CD4-positive, CD25-positive, alpha-beta regulatory T cell (primary cell): ENCODE results near the gene UAP1. TPM values are rescaled to one million over a fixed set of nuclear protein-coding genes. Genes with fewer than 3 reads are reported as not detected.

Experiments used
- ATAC-seq, 2 donors: fragments of 150-1000 bp; cut with Tn5 transposase; one replicate each; pipeline ENCODE4 v1.10.0; 2021; ENCODE audit warnings: low read depth in 2 of 2, moderate number of reproducible peaks in 2 of 2, moderate library complexity in 1 of 2
- DNase-seq, 3 donors: peaks; one replicate each; pipeline versions ENCODE4 v3.0.0 to v3.0.0-alpha.2; 2012 to 2022; ENCODE audit warnings: mixed read lengths in 1 of 3
- H3K27ac ChIP-seq: one replicate; pipeline ENCODE4 v1.7.0; 2013; ENCODE audit warnings: mild to moderate bottlenecking, low read length; ENCODE audit not compliant: insufficient read depth, poor library complexity, severe bottlenecking
- H3K27me3 ChIP-seq: one replicate; pipeline ENCODE4 v1.7.0; 2013; ENCODE audit warnings: low read length; ENCODE audit not compliant: control insufficient read depth, insufficient read depth
- H3K36me3 ChIP-seq: one replicate; pipeline ENCODE4 v1.7.0; 2013; ENCODE audit warnings: mild to moderate bottlenecking, low read length, moderate library complexity; ENCODE audit not compliant: control insufficient read depth, insufficient read depth
- H3K4me1 ChIP-seq: 2 replicates; pipeline ENCODE4 v1.7.0; 2013; ENCODE audit warnings: mild to moderate bottlenecking, low read length; ENCODE audit not compliant: insufficient read depth, control insufficient read depth, poor library complexity, severe bottlenecking
- H3K4me3 ChIP-seq: one replicate; pipeline ENCODE4 v1.7.0; 2013; ENCODE audit warnings: low read depth, mild to moderate bottlenecking, low read length, moderate library complexity
- H3K9me3 ChIP-seq, 2 experiments: 1 replicate in 1 of 2; 2 replicates in 1 of 2; pipeline ENCODE4 v1.7.0; 2013; ENCODE audit warnings: low read length in 2 of 2, mild to moderate bottlenecking in 1 of 2, moderate library complexity in 1 of 2; ENCODE audit not compliant: control insufficient read depth in 2 of 2
- H3K27ac Mint-ChIP-seq, 3 donors: one replicate each; pipeline ENCODE4 v1.8.0; 2020 to 2022; ENCODE audit warnings: mild to moderate bottlenecking in 3 of 3, mixed read lengths in 3 of 3, moderate library complexity in 2 of 3
- H3K27me3 Mint-ChIP-seq: one replicate; pipeline ENCODE4 v1.8.0; 2022; ENCODE audit warnings: mild to moderate bottlenecking, mixed read lengths
- H3K36me3 Mint-ChIP-seq: one replicate; pipeline ENCODE4 v1.8.0; 2020; ENCODE audit warnings: mixed read lengths
- H3K4me1 Mint-ChIP-seq, 4 donors: one replicate each; pipeline ENCODE4 v1.8.0; 2020 to 2022; ENCODE audit warnings: mixed read lengths in 4 of 4, mild to moderate bottlenecking in 1 of 4
- H3K4me3 Mint-ChIP-seq, 4 donors: one replicate each; pipeline ENCODE4 v1.8.0; 2020 to 2022; ENCODE audit warnings: mild to moderate bottlenecking in 4 of 4, mixed read lengths in 4 of 4, moderate library complexity in 3 of 4
- H3K9me3 Mint-ChIP-seq, 7 donors: one replicate each; pipeline ENCODE4 v1.8.0; 2020 to 2022; ENCODE audit warnings: mixed read lengths in 7 of 7, mild to moderate bottlenecking in 3 of 7, moderate library complexity in 2 of 7
- polyA plus RNA-seq, 4 donors: library from polyadenylated mRNA; unstranded; fragments of 300-500 nt; fragmentation: Illumina TruSeq; gene quantifications; one replicate each; pipeline ENCODE4 v1.2.3, GENCODE V29; 2021
- total RNA-seq: library from RNA; stranded (reverse); gene quantifications from one replicate; pipeline ENCODE4 v1.2.3, GENCODE V29; 2022

The UAP1 gene
- total and polyA plus RNA-seq, 5 donors from 2014 or later, result 17.1 to 25.7 (median 21.5) TPM

DNA sequence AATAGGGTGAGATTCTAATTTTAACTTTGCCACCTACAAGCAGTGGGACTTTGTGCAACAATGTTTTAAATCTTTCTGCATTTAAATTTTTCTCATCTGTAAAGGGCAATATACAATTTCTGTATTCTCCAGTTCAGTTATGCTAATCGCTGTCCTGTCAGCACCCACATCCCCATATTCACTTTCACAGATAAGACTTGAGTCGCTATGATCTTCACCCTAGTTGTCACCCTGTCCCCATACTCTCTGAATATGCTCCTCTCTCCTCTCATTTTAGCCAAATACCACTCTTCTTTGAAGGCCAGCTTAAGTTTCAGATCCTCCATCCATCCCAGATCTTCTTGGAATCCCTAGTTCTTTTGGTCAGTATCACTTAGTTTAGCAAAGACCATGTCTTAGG is 79.6 kb downstream of the UAP1 start:
- ATAC-seq (no peak), DNase-seq (no peak)
- H3K27me3 Mint-ChIP-seq, result no peaks in the 10 kb centered on the region
- Histone ChIP-seq H3K27ac (no peak overlapping the region), H3K9me3 (no peaks in the 10 kb centered on the region), H3K4me3 (no peak overlapping the region), H3K27me3 (peaks cover 3% of the 10 kb centered on the region), H3K36me3 (no peaks in the 10 kb centered on the region), H3K4me1 (no peaks in the 10 kb centered on the region)
- no peak overlapping the region for H3K4me3 Mint-ChIP-seq
- no peak overlapping the region for H3K27ac Mint-ChIP-seq
- H3K4me1 Mint-ChIP-seq, result no peaks in the 10 kb centered on the region
- no peaks in the 10 kb centered on the region for H3K9me3 Mint-ChIP-seq
- H3K36me3 Mint-ChIP-seq, result no peaks in the 10 kb centered on the region

DNA sequence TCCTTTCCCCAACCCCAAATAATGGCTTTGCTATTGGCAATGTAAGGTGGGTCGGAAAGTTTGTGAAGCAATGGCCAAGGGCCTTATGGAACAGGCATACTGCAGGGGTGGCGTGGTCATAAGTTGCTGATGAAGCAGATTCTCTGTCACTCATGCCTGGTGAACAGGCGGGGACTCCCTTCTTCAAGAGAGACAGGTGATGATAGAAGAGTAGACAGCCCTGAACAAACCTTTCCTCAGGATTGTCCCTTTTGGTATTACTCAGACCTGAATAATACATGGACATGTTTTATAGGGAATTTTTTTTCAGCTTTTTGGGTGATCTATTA is 83.4 kb downstream of the UAP1 start:
- DNase-seq, result no peak
- H3K27ac Mint-ChIP-seq, result no peak overlapping the region
- H3K4me3 ChIP-seq, result no peak overlapping the region
- H3K27ac ChIP-seq, result no peak overlapping the region
- peaks cover 3% of the 10 kb centered on the region for H3K27me3 ChIP-seq
- peaks cover 10% of the 10 kb centered on the region for H3K27me3 Mint-ChIP-seq
- no peaks in the 10 kb centered on the region for H3K4me1 ChIP-seq
- H3K36me3 Mint-ChIP-seq, result no peaks in the 10 kb centered on the region
- H3K9me3 ChIP-seq, result no peaks in the 10 kb centered on the region
- peaks cover 0 to 2% (median 0%) of the 10 kb centered on the region in 7 donors for H3K9me3 Mint-ChIP-seq
- no peaks in the 10 kb centered on the region for H3K36me3 ChIP-seq
- no peak for ATAC-seq
- no peak overlapping the region for H3K4me3 Mint-ChIP-seq
- H3K4me1 Mint-ChIP-seq, result no peaks in the 10 kb centered on the region

DNA sequence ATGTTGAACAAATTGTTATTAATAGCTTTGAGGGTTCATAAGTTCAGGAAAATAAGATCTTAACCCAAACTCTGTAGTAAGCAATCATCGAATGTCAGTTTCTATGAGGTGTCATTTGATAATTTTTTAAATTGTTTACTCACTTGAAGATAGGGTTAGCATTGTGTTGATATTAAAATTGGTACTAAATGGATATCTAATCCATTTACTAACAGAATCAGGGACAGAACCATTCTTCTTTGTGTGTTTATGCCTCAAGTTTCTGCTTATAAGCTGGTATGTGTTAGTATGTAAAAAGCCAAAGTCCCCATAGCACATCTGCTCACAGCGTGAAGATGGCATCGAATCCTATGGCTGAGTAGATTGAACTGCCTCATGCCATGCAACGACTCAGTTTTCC is 84.1 kb downstream of the UAP1 start:
- Histone ChIP-seq H3K27me3 (peaks cover 2% of the 10 kb centered on the region), H3K4me1 (no peaks in the 10 kb centered on the region), H3K9me3 (no peaks in the 10 kb centered on the region), H3K36me3 (no peaks in the 10 kb centered on the region), H3K27ac (no peak overlapping the region), H3K4me3 (no peak overlapping the region)
- Mint-ChIP-seq H3K27me3 (peaks cover 14% of the 10 kb centered on the region), H3K27ac (no peak overlapping the region), H3K36me3 (no peaks in the 10 kb centered on the region), H3K9me3 (peaks cover 0 to 2% (median 0%) of the 10 kb centered on the region in 7 donors), H3K4me1 (no peaks in the 10 kb centered on the region), H3K4me3 (no peak overlapping the region)
- ATAC-seq (no peak), DNase-seq (no peak)

DNA sequence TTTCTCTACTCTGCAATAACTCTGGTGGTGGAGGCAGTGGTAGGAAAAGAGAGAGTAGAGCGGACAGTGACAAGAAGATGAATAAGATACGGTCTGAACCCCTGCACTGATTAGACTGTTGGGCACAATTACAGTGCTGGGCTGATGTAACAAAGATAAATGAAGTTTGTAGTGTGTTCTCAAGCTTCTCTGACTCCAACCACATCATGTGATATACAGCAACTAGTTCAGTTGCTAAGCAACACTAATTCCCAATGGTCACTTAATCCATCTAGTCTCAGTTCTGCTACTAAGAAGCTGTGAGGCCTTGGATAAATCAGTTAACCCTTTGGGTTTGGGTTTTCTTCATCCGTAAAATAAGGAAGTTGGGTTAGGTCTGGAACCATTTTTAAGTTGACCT is 88.1 kb downstream of the UAP1 start:
- H3K27me3 ChIP-seq, result no peaks in the 10 kb centered on the region
- no peaks in the 10 kb centered on the region for H3K36me3 Mint-ChIP-seq
- H3K27ac Mint-ChIP-seq, result no peak overlapping the region
- H3K9me3 Mint-ChIP-seq, result peaks cover 0 to 4% (median 0%) of the 10 kb centered on the region in 7 donors
- no peak overlapping the region for H3K4me3 Mint-ChIP-seq
- DNase-seq, result no peak
- H3K9me3 ChIP-seq, result no peaks in the 10 kb centered on the region
- no peak overlapping the region for H3K27ac ChIP-seq
- no peaks in the 10 kb centered on the region for H3K4me1 Mint-ChIP-seq
- no peak overlapping the region for H3K4me3 ChIP-seq
- ATAC-seq, result no peak
- H3K4me1 ChIP-seq, result no peaks in the 10 kb centered on the region
- peaks cover 22% of the 10 kb centered on the region for H3K27me3 Mint-ChIP-seq
- H3K36me3 ChIP-seq, result no peaks in the 10 kb centered on the region

Other genes with a start within 250 kb of the UAP1 start
- gene SPATA46, start 184.9 kb upstream of the UAP1 start, total RNA-seq, result not detected
- not detected for gene SPATA46, start 184.9 kb upstream of the UAP1 start, polyA plus RNA-seq
- gene C1orf226, start 180.0 kb upstream of the UAP1 start, total RNA-seq, result 0.10 TPM
- under 1 TPM in 1 of 4 donors, not detected in 3; 0.14 TPM for gene C1orf226, start 180.0 kb upstream of the UAP1 start, polyA plus RNA-seq
- not detected for gene SH2D1B, start 149.6 kb upstream of the UAP1 start, total RNA-seq
- gene SH2D1B, start 149.6 kb upstream of the UAP1 start, polyA plus RNA-seq, result under 1 TPM in 3 of 4 donors, not detected in 1; 0.12 to 0.37 (median 0.19) TPM
- gene UHMK1, start 63.9 kb upstream of the UAP1 start, total RNA-seq, result 56.7 TPM
- 10 to 100 TPM; 55.8 to 60.9 (median 58.1) TPM for gene UHMK1, start 63.9 kb upstream of the UAP1 start, polyA plus RNA-seq
- 0.32 TPM for gene DDR2, start 70.7 kb downstream of the UAP1 start, total RNA-seq
- not detected for gene DDR2, start 70.7 kb downstream of the UAP1 start, polyA plus RNA-seq
- 19.3 TPM for gene HSD17B7, start 229.0 kb downstream of the UAP1 start, total RNA-seq
- gene HSD17B7, start 229.0 kb downstream of the UAP1 start, polyA plus RNA-seq, result 10 to 100 TPM; 21.2 to 23.6 (median 22.4) TPM